Neuronal stem cell (in vitro differentiated cells): ENCODE data around the gene GCNT2.
A peak's percentile ranks its signal among the peaks of the same experiment; 100 is the strongest.

ENCODE experiments used
- DNase-seq: peaks from one replicate; pipeline ENCODE4 v3.0.0-alpha.2; 2013; ENCODE audit warnings: low spot score
- H2AFZ ChIP-seq: one replicate; pipeline ENCODE4 v1.6.1; 2013; ENCODE audit warnings: mild to moderate bottlenecking, low read length, inconsistent platforms
- H2AK5ac ChIP-seq: 2 replicates; pipeline ENCODE4 v1.6.1; 2013; ENCODE audit warnings: low read depth, mild to moderate bottlenecking, inconsistent platforms, low read length, moderate library complexity, mixed read lengths
- H2BK120ac ChIP-seq: 2 replicates; pipeline ENCODE4 v1.6.1; 2013; ENCODE audit warnings: low read depth, mild to moderate bottlenecking, inconsistent platforms, low read length, moderate library complexity, mixed read lengths
- H2BK12ac ChIP-seq: one replicate; pipeline ENCODE4 v1.6.1; 2013; ENCODE audit warnings: low read length, inconsistent platforms
- H2BK15ac ChIP-seq: 2 replicates; pipeline ENCODE4 v1.6.1; 2013; ENCODE audit warnings: mild to moderate bottlenecking, low read length, inconsistent platforms, mixed read lengths
- H2BK5ac ChIP-seq: one replicate; pipeline ENCODE4 v1.6.1; 2013; ENCODE audit warnings: inconsistent platforms, mild to moderate bottlenecking, low read length, moderate library complexity
- H3K14ac ChIP-seq: one replicate; pipeline ENCODE4 v1.6.1; 2013; ENCODE audit warnings: low read length, inconsistent platforms
- H3K18ac ChIP-seq: 2 replicates; pipeline ENCODE4 v1.6.1; 2013; ENCODE audit warnings: low read length, inconsistent platforms
- H3K23ac ChIP-seq: 2 replicates; pipeline ENCODE4 v1.6.1; 2013; ENCODE audit warnings: low read depth, mild to moderate bottlenecking, mixed read lengths, low read length, inconsistent platforms; ENCODE audit not compliant: poor library complexity
- H3K27ac ChIP-seq: replicated peaks from 3 replicates; pipeline ENCODE4 v1.5.1; 2013; ENCODE audit warnings: low read length, inconsistent platforms
- H3K27me3 ChIP-seq, 3 experiments: 2 replicates each; pipeline ENCODE4 v1.6.1; 2013; ENCODE audit warnings: low read length in 3 of 3, mild to moderate bottlenecking in 2 of 3, inconsistent platforms in 1 of 3, low read depth in 1 of 3, mixed read lengths in 1 of 3, moderate library complexity in 1 of 3; ENCODE audit not compliant: control insufficient read depth in 3 of 3, insufficient read depth in 3 of 3
- H3K36me3 ChIP-seq, 2 donors: replicated peaks in 1 of 2; 2 replicates each; pipeline ENCODE4 v1.6.1; 2013; ENCODE audit warnings: low read length in 2 of 2; ENCODE audit not compliant: control insufficient read depth in 2 of 2, insufficient read depth in 2 of 2
- H3K4ac ChIP-seq: 2 replicates; pipeline ENCODE4 v1.6.1; 2013; ENCODE audit warnings: inconsistent platforms, mild to moderate bottlenecking, low read length, moderate library complexity
- H3K4me1 ChIP-seq, 2 donors: 1 replicate in 1 of 2; 2 replicates in 1 of 2; pipeline ENCODE4 v1.6.1; 2013; ENCODE audit warnings: low read length in 2 of 2, low read depth in 1 of 2; ENCODE audit not compliant: control insufficient read depth in 2 of 2, insufficient read depth in 1 of 2
- H3K4me2 ChIP-seq: one replicate; pipeline ENCODE4 v1.6.1; 2013; ENCODE audit warnings: mild to moderate bottlenecking, low read length, inconsistent platforms; ENCODE audit not compliant: insufficient read depth, poor library complexity, severe bottlenecking
- H3K4me3 ChIP-seq, 2 donors: 2 replicates each; pipeline ENCODE4 v1.5.1; 2013; ENCODE audit warnings: low read length in 2 of 2, mild to moderate bottlenecking in 2 of 2, inconsistent platforms in 1 of 2, moderate library complexity in 1 of 2
- H3K79me1 ChIP-seq: one replicate; pipeline ENCODE4 v1.6.1; 2013; ENCODE audit warnings: low read depth, mild to moderate bottlenecking, inconsistent platforms, low read length, moderate library complexity
- H3K9ac ChIP-seq: one replicate; pipeline ENCODE4 v1.6.1; 2013; ENCODE audit warnings: mild to moderate bottlenecking, low read depth, low read length, inconsistent platforms; ENCODE audit not compliant: poor library complexity
- H3K9me3 ChIP-seq, 2 donors: replicated peaks in 1 of 2; 2 replicates each; pipeline versions ENCODE3 to v1.6.1; 2013; ENCODE audit warnings: low read length in 2 of 2, mild to moderate bottlenecking in 2 of 2, inconsistent platforms in 1 of 2, low read depth in 1 of 2, mixed read lengths in 1 of 2, moderate library complexity in 1 of 2; ENCODE audit not compliant: control insufficient read depth in 2 of 2, insufficient read depth in 1 of 2
- H4K8ac ChIP-seq: one replicate; pipeline ENCODE4 v1.6.1; 2013; ENCODE audit warnings: low read depth, mild to moderate bottlenecking, inconsistent platforms, low read length, moderate library complexity
- H4K91ac ChIP-seq: one replicate; pipeline ENCODE4 v1.6.1; 2013; ENCODE audit warnings: low read length, low read depth, mild to moderate bottlenecking, inconsistent platforms; ENCODE audit not compliant: poor library complexity
- WGBS, 2 donors: extraction: QIAGEN DNeasy Blood & Tissue Kit; methylation state at CpG; one replicate each; pipeline ENCODE4 v1.1.7; 2013; ENCODE audit warnings: missing lambda C conversion rate in 2 of 2, mixed read lengths in 1 of 2; ENCODE audit not compliant: insufficient read length in 2 of 2, insufficient replicate concordance in 1 of 2; ENCODE audit errors: extremely low coverage in 2 of 2; 5-methylcytosine and 5-hydroxymethylcytosine counted together

GCNT2 gene

DNA sequence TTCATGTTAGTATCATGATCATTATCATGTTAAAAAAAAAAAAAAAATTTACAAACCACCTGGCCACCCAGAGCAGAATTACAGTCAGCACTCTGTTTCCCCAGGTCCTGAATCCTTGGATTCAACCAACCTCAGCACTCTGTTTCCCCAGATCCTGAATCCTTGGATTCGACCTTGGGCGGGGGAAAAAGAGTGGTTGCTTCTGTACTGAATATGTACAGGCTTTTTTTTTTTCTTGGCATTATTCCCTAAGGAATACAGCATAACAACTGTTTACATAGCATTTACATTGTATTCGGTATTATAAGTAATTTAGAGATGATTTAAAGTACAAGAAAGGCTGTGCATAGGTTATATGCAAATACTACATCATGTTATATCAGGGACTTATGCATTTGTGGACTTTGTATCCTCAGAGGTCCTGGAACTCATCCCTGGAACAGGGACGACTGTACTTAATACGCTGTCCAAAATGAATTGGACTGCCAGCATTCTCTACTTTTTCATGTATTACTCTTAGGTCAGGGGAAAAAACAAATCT is 31.2 kb downstream of the GCNT2 start:
- Histone ChIP-seq H3K4ac (no peak overlapping the region), H3K36me3 (no peaks in the 10 kb centered on the region), H3K9me3 (peaks cover 0 to 2% of the 10 kb centered on the region in 2 donors), H2AFZ (no peak overlapping the region), H4K8ac (no peak overlapping the region), H2BK120ac (no peak overlapping the region), H2BK12ac (no peak overlapping the region), H3K14ac (no peak overlapping the region), H3K9ac (no peak overlapping the region), H3K23ac (no peak overlapping the region), H3K79me1 (no peaks in the 10 kb centered on the region), H3K4me1 (peaks cover 9 to 16% of the 10 kb centered on the region in 2 donors), H2AK5ac (no peak overlapping the region), H3K18ac (no peak overlapping the region), H3K4me2 (no peak overlapping the region), H2BK15ac (no peak overlapping the region), H3K27me3 (no peaks in the 10 kb centered on the region), H3K4me3 (no peak overlapping the region), H3K27ac (no peak overlapping the region), H2BK5ac (no peak overlapping the region), H4K91ac (no peak overlapping the region)
- DNase-seq = no peak
- WGBS, 2 donors = no CpG with 5 or more reads among the region's 5 CpGs

GRCh38 chr6:10553871-10554270 is 32.7 kb downstream of the GCNT2 start:
- H3K27ac ChIP-seq = no peak overlapping the region
- no peak overlapping the region for H2BK120ac ChIP-seq
- WGBS, 2 donors = no CpG with 5 or more reads among the region's 1 CpG
- H3K4me2 ChIP-seq = no peak overlapping the region
- H3K9ac ChIP-seq = no peak overlapping the region
- no peak overlapping the region for H3K18ac ChIP-seq
- DNase-seq = no peak
- H2BK5ac ChIP-seq = no peak overlapping the region
- no peak overlapping the region for H3K14ac ChIP-seq
- no peak overlapping the region for H2AFZ ChIP-seq
- no peak overlapping the region for H4K91ac ChIP-seq
- H2AK5ac ChIP-seq = no peak overlapping the region
- peaks cover 0 to 2% of the 10 kb centered on the region in 2 donors for H3K9me3 ChIP-seq
- H3K4me1 ChIP-seq = peaks cover 8 to 27% of the 10 kb centered on the region in 2 donors
- H3K36me3 ChIP-seq = no peaks in the 10 kb centered on the region
- no peak overlapping the region for H3K23ac ChIP-seq
- H3K27me3 ChIP-seq = no peaks in the 10 kb centered on the region
- no peak overlapping the region for H3K4me3 ChIP-seq
- H4K8ac ChIP-seq = no peak overlapping the region
- no peaks in the 10 kb centered on the region for H3K79me1 ChIP-seq
- H2BK12ac ChIP-seq = no peak overlapping the region
- H2BK15ac ChIP-seq = no peak overlapping the region
- H3K4ac ChIP-seq = no peak overlapping the region

- Histone ChIP-seq H4K91ac (no peak overlapping the region), H3K9ac (no peak overlapping the region), H2BK5ac (no peak overlapping the region), H3K27me3 (no peaks in the 10 kb centered on the region), H2BK12ac (no peak overlapping the region), H3K4me2 (no peak overlapping the region), H3K4me1 (peaks cover 14 to 30% of the 10 kb centered on the region in 2 donors), H3K27ac (no peak overlapping the region), H2BK120ac (no peak overlapping the region), H2AFZ (peak overlapping the region; percentile 89), H3K4me3 (no peak overlapping the region), H3K14ac (no peak overlapping the region), H2AK5ac (no peak overlapping the region), H3K36me3 (no peaks in the 10 kb centered on the region), H3K18ac (no peak overlapping the region), H3K4ac (no peak overlapping the region), H2BK15ac (no peak overlapping the region), H3K23ac (no peak overlapping the region), H3K79me1 (no peaks in the 10 kb centered on the region), H3K9me3 (no peaks in the 10 kb centered on the region), H4K8ac (no peak overlapping the region)
- no CpG with 5 or more reads among the region's 7 CpGs for WGBS, 2 donors
- no peak for DNase-seq
These were observed 33.7 kb downstream of the GCNT2 start for GRCh38 chr6:10554826-10555225.

DNA sequence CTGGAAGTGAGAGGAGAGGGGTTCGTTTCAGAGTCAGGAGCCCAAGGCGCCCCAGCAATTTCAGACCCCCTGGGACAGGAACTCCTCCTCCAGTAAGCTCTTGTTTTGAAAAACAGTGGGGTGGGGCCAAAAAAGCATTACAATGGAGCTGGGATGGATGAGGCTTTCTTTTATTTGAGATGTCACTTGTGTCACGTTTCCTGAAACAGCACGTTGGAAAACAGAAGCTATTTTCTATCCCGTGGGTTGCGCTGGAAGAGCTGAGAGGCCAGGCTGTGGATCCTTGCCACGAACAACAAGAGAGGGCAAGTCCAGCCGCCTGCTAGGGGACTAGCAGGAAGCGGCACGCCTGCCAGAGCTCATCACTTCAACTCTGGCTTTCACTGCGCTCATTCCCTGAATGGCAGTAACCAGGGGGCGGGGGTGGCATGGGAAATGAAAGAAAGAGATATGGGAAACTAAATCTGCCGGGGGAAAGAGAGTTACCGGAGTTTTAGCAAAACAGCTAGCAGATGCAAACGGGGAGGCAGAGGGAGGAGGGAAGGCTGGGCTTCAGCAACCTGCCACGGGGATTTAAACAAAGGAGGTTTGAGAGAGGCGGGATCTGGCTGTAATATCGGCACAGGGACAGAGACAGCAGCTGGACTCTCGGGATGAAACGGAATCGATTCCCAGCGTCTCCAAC is 34.6 kb downstream of the GCNT2 start:
- H3K18ac ChIP-seq = peak overlapping the region; percentile 66
- H4K91ac ChIP-seq = no peak overlapping the region
- no peak overlapping the region for H3K4ac ChIP-seq
- H3K79me1 ChIP-seq = no peaks in the 10 kb centered on the region
- peak overlapping the region; percentile 51 to 75 for H3K4me3 ChIP-seq
- no peak overlapping the region for H3K14ac ChIP-seq
- H3K9ac ChIP-seq = no peak overlapping the region
- peak overlapping the region; percentile 68 for H3K4me2 ChIP-seq
- H2AFZ ChIP-seq = peak overlapping the region; percentile 89
- H2BK5ac ChIP-seq = peak overlapping the region; percentile 67
- H2BK12ac ChIP-seq = peak overlapping the region; percentile 24
- peak overlapping the region; percentile 32 for H2BK120ac ChIP-seq
- peak; percentile 58 for DNase-seq
- H3K4me1 ChIP-seq = peaks cover 19 to 30% of the 10 kb centered on the region in 2 donors
- no peak overlapping the region for H3K23ac ChIP-seq
- WGBS, 2 donors = no CpG with 5 or more reads among the region's 22 CpGs
- H3K36me3 ChIP-seq = no peaks in the 10 kb centered on the region
- no peaks in the 10 kb centered on the region for H3K27me3 ChIP-seq
- H3K9me3 ChIP-seq = no peaks in the 10 kb centered on the region
- H2AK5ac ChIP-seq = no peak overlapping the region
- peak overlapping the region; percentile 90 for H3K27ac ChIP-seq
- H4K8ac ChIP-seq = no peak overlapping the region
- no peak overlapping the region for H2BK15ac ChIP-seq
